Psoas muscle (tissue), 8 donors: ENCODE results near the gene TNFSF11. TPM values are rescaled to one million over a fixed set of nuclear protein-coding genes. Genes with fewer than 3 reads are reported as not detected.

ENCODE experiments used
- ATAC-seq, 4 donors: fragments of 200-7000 bp; cut with Tn5 transposase; one replicate each; pipeline ENCODE4 v1.9.1; 2020; ENCODE audit warnings: moderate library complexity in 3 of 4, mild to moderate bottlenecking in 2 of 4
- DNase-seq, 2 donors: peaks; one replicate each; pipeline ENCODE4 v3.0.0-alpha.2; 2020
- H3K27ac ChIP-seq: fragments of 200-600 bp; one replicate; pipeline ENCODE4 v1.8.0; 2022
- H3K27me3 ChIP-seq, 3 donors: fragments of 200-600 bp in 1 of 3; one replicate each; pipeline versions ENCODE4 v1.6.1 to v1.8.0; 2013 to 2022; ENCODE audit warnings: low read length in 2 of 3, mild to moderate bottlenecking in 2 of 3, moderate library complexity in 1 of 3; ENCODE audit not compliant: insufficient read depth in 3 of 3
- H3K36me3 ChIP-seq, 2 donors: fragments of 200-600 bp in 1 of 2; one replicate each; pipeline versions ENCODE4 v1.6.1 to v1.8.0; 2013 to 2022; ENCODE audit warnings: low read depth in 1 of 2, mild to moderate bottlenecking in 1 of 2, moderate library complexity in 1 of 2; ENCODE audit not compliant: insufficient read depth in 1 of 2
- H3K4me1 ChIP-seq: fragments of 200-600 bp; one replicate; pipeline ENCODE4 v1.8.0; 2022
- H3K4me3 ChIP-seq: fragments of 200-600 bp; one replicate; pipeline ENCODE4 v1.8.0; 2022; ENCODE audit warnings: mild to moderate bottlenecking
- H3K9me3 ChIP-seq: fragments of 200-600 bp; one replicate; pipeline ENCODE4 v1.8.0; 2022
- whole genome bisulfite sequencing, 3 donors: extraction: QIAGEN DNeasy Blood & Tissue Kit; methylation state at CpG; one replicate each; pipeline versions ENCODE4 v1.1.6 to v1.1.7; 2013; 5-methylcytosine and 5-hydroxymethylcytosine counted together
- intact Hi-C, 2 donors: fragments of 100-400 bp; cut with DNase I; formaldehyde crosslinking; loops; one replicate each; pipeline versions ENCODE4 v1.11.0 to v1.14.2; 2022
- polyA plus RNA-seq, 3 donors: library from polyadenylated mRNA; stranded (reverse); fragments of 200-250 nt; gene quantifications; one replicate each; pipeline ENCODE4 v1.2.3, GENCODE V29; 2013
- total RNA-seq, 4 donors: library from RNA; stranded (reverse); fragmentation: NEBNext Ultra II Directional in 2 of 4; extraction: Animal tissue kit (Norgen Biotek cat#: 25700) in 2 of 4; gene quantifications; one replicate each; pipeline versions ENCODE4 v1.2.1 to v1.2.4, GENCODE V29; 2021 to 2023
- TF ChIP-seq, protein P1 (sequence below): fragments of 200-600 bp; IDR thresholded peaks from one replicate; pipeline ENCODE4 v1.8.0; 2022; ENCODE audit warnings: antibody characterized with exemption
- donor health status: healthy with polysubstance abuse.
- donor health status: DM: no; HTN: no; CAD: no; lungs with moderate emphysema.
- donor health status: Bipolar disorder and iron deficiency.
- donor health status: healthy.
- donor health status: DM: yes; HTN: yes; CAD: no.
- donor health status: DM: no; HTN: no; CAD: no.
- donor health status: DM: no; HTN: no; CAD: no.
- donor health status: DM: yes; HTN: yes; CAD: no.

The TNFSF11 gene
- total and polyA plus RNA-seq, 7 donors: not detected

DNA sequence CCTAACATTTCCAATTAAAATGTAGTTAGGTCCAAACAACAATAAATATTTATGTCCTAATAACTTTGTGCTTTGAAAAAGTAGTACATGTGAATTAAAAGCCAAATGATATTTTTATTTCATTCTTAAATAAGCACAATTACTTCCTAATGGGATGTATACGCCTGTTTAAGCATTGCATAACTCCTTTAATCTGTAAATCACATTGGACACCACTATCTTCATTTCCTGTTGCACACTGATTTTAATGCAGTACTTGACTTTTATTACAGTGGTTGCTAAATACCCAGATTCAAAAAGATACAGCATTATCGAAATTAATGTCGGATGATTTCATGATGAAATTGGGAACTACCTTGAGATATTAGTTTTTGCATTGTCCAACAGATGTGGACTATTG is 70.9 kb downstream of the TNFSF11 start:
- Histone ChIP-seq H3K9me3 (no peaks in the 10 kb centered on the region), H3K36me3 (no peaks in the 10 kb centered on the region), H3K4me1 (no peaks in the 10 kb centered on the region), H3K4me3 (no peak overlapping the region), H3K27ac (no peak overlapping the region), H3K27me3 (no peaks in the 10 kb centered on the region)
- DNase-seq: no peak
- 90 to 94% (median 94%) methylated on average over 3 of the region's 3 CpGs for whole genome bisulfite sequencing, 3 donors
- intact Hi-C loops: no loop called here
- TF ChIP-seq, protein P1, sequence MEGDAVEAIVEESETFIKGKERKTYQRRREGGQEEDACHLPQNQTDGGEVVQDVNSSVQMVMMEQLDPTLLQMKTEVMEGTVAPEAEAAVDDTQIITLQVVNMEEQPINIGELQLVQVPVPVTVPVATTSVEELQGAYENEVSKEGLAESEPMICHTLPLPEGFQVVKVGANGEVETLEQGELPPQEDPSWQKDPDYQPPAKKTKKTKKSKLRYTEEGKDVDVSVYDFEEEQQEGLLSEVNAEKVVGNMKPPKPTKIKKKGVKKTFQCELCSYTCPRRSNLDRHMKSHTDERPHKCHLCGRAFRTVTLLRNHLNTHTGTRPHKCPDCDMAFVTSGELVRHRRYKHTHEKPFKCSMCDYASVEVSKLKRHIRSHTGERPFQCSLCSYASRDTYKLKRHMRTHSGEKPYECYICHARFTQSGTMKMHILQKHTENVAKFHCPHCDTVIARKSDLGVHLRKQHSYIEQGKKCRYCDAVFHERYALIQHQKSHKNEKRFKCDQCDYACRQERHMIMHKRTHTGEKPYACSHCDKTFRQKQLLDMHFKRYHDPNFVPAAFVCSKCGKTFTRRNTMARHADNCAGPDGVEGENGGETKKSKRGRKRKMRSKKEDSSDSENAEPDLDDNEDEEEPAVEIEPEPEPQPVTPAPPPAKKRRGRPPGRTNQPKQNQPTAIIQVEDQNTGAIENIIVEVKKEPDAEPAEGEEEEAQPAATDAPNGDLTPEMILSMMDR: no peak
- no peak for ATAC-seq

DNA sequence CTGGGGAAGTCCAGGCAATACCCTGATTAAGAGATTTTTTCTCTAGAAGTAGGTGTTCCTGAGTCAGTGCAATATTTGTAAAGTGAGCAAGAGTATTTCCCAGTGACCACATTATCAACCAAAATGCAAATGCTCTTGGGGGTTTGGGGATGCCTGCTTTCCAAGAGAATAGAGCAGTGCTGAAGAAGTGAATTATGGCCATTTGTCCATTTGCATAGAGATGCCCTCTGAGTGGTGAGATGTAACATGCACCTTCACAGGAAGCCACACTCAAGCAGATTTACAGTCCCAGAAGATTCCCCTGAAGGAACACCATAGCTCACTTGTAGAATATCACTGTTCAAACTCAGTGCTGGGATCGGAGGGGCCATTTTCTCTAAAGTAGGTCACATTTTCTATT is 71.8 kb downstream of the TNFSF11 start:
- no peak for ATAC-seq
- intact Hi-C loops: no loop called here
- 84 to 94% (median 92%) methylated on average over 1 of the region's 1 CpG for WGBS, 3 donors

DNA sequence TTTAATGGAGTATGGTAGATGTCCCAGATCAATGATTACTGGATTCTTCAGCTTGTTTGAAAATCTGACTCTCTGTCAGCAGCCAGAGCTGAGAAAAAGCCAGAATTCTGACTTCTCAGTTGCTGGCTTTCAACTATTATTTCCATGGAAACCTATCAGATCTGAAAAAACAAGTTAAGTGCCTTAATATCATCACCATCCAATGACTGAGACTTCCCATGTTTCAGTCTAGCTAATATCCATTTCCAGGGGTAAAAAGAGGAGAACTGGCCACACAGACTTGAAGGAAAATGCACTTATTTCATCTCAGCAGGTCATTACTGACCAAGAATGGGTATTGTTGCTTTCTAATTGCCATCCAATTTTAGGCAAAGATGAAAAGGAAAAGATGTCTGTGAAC is 75.2 kb downstream of the TNFSF11 start:
- intact Hi-C loops: no loop called here
- TF ChIP-seq, protein P1: no peak

More for the DNA sequence above, 71.8 kb downstream of the TNFSF11 start:
- no peak for DNase-seq
- TF ChIP-seq, protein P1: no peak
- Histone ChIP-seq H3K27ac (no peak overlapping the region), H3K4me3 (no peak overlapping the region), H3K36me3 (no peaks in the 10 kb centered on the region), H3K4me1 (no peaks in the 10 kb centered on the region), H3K9me3 (no peaks in the 10 kb centered on the region), H3K27me3 (peaks cover 0 to under 1% (median 0%) of the 10 kb centered on the region in 3 donors)

DNA sequence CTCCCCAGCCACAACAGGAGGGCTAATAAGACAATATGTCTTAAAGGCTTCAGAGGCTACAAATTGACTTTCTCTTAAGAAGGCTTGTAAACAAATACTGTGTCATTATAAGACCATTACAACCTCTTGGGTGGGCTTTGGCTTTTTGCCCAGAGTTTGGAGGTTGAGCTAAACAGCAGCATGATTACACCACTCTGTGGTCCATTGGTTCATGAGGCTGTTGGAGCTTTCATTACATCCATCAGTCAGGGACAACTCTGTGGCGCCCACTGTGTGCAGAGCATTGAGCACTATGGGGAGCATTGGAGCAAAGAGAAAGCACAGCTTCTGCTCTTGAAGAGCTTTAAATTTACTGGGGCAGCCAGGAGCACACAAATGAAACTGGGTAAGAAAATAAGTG is 75.9 kb downstream of the TNFSF11 start:
- Histone ChIP-seq H3K27ac (no peak overlapping the region), H3K27me3 (peaks cover 0 to 2% (median 0%) of the 10 kb centered on the region in 3 donors), H3K36me3 (no peaks in the 10 kb centered on the region), H3K4me1 (no peaks in the 10 kb centered on the region), H3K9me3 (no peaks in the 10 kb centered on the region), H3K4me3 (no peak overlapping the region)
- 87 to 92% (median 92%) methylated on average over 1 of the region's 1 CpG for WGBS, 3 donors
- no peak for ATAC-seq
- TF ChIP-seq, protein P1: no peak
- intact Hi-C loops: no loop called here
- DNase-seq: no peak

More for the DNA sequence above, 75.2 kb downstream of the TNFSF11 start:
- H3K36me3 ChIP-seq: no peaks in the 10 kb centered on the region
- no peaks in the 10 kb centered on the region for H3K4me1 ChIP-seq
- no peak for ATAC-seq
- H3K27me3 ChIP-seq: peaks cover 0 to 2% (median 0%) of the 10 kb centered on the region in 3 donors
- DNase-seq: no peak
- no peaks in the 10 kb centered on the region for H3K9me3 ChIP-seq
- no peak overlapping the region for H3K4me3 ChIP-seq
- no peak overlapping the region for H3K27ac ChIP-seq

DNA sequence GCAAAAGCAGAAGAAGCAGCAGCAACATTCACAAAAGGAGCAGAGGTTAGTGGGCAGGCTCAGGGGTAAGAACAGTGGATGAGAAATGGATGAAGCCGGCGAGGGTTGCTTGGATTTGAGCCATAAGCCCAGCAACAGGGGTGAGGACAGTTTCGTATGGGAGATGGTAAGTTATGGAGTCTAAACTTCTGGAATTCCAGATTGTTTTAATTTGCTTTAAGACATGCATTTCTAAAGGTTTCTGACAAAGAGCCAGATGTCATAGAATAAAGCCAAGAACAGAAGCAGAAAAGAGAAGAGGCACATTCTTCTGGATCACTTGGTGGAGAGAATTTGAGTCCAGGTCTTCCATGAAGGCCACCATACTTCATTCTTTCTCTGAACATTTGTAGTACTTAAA is 76.6 kb downstream of the TNFSF11 start:
- Histone ChIP-seq H3K9me3 (no peaks in the 10 kb centered on the region), H3K4me1 (no peaks in the 10 kb centered on the region), H3K36me3 (no peaks in the 10 kb centered on the region), H3K27ac (no peak overlapping the region), H3K4me3 (no peak overlapping the region), H3K27me3 (peaks cover 0 to 2% (median 0%) of the 10 kb centered on the region in 3 donors)
- TF ChIP-seq, protein P1: no peak
- no peak for DNase-seq
- 40 to 53% (median 46%) methylated on average over 3 of the region's 3 CpGs for WGBS, 3 donors
- no peak for ATAC-seq
- intact Hi-C loops: no loop called here
